ENCODE measurements around the gene RPL37. TPM values are rescaled to one million over a fixed set of nuclear protein-coding genes. Genes with fewer than 3 reads are reported as not detected.
A peak's percentile ranks its signal among the peaks of the same experiment; 100 is the strongest.
"Not testable (repeated sequence)": the region's sequence is repeated elsewhere in the genome, so short reads cannot be mapped to it uniquely, and the experiment has no call there.

Gene RPL37
- total RNA-seq, 1 experiment from 2014 or later = 5,256 TPM

- in situ Hi-C loops (cut with HindIII; ENCODE audit: low pct_unique_long_range_greater_than_20kb, low sequenced_read_pairs) = no loop called here
- no peak for DNase-seq (ENCODE audit: low read depth, low spot score)
These were observed 21.2 kb downstream of the RPL37 start for GRCh38 chr5:40813698-40814281.

DNA sequence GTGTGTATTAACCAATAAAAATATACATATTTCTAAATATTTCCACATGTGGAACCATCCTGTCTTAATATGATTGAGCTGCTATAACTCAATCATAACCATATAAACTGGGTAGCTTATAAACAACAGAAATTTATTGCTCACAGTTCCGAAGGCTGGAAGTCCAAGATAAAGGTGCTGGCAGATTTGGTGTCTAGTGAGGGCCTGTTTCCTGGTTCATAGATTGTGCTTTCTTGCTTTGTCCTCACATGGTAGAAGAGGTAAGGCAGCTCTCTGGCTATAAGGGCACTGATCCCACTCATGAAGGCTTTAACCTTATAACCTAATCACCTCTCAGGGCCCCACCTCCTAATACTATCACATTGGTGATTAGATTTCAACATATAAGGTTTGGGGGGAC is 22.9 kb downstream of the RPL37 start:
- DNase-seq (ENCODE audit: low read depth, low spot score) = no peak
- in situ Hi-C loops (cut with HindIII; ENCODE audit: low pct_unique_long_range_greater_than_20kb, low sequenced_read_pairs) = no loop called here

GRCh38 chr5:40801771-40802562 is 33.1 kb downstream of the RPL37 start:
- DNase-seq (ENCODE audit: low read depth, low spot score) = no peak
- in situ Hi-C loops (cut with HindIII; ENCODE audit: low pct_unique_long_range_greater_than_20kb, low sequenced_read_pairs) = no loop called here

DNA sequence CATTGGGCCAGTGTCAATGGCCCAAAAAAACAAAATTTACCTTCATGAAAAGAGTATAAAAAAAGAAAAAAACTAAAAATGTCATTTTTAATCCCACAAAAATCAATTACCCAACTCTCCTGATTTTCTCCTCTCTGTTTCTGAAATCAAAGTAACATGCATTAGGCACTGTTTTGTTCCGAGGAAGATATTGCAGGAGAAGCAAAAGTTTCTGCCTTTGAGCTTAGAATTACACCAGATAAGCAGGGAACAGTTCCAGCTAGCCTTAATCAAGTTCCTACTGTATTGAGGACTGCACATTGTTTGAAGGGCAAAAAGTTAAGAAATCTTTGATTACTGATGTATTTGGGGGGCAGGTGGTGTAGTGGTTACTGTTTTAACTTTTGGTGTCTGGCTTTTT is 35.8 kb downstream of the RPL37 start:
- in situ Hi-C loops (cut with HindIII; ENCODE audit: low pct_unique_long_range_greater_than_20kb, low sequenced_read_pairs) = no loop called here
- DNase-seq (ENCODE audit: low read depth, low spot score) = no peak

GRCh38 chr5:40798801-40799210 is 36.2 kb downstream of the RPL37 start:
- in situ Hi-C loops (cut with HindIII; ENCODE audit: low pct_unique_long_range_greater_than_20kb, low sequenced_read_pairs) = no loop called here
- DNase-seq (ENCODE audit: low read depth, low spot score) = peak; percentile 79

GRCh38 chr5:40798012-40798800 is 36.8 kb downstream of the RPL37 start, which contains the start of gene PRKAA1:
TSS of gene PRKAA1 (minus strand) at chr5:40798374. CDS start at chr5:40798189, 185 bp downstream.
- in situ Hi-C loops (cut with HindIII; ENCODE audit: low pct_unique_long_range_greater_than_20kb, low sequenced_read_pairs) = no loop called here
- peak; percentile 93 for DNase-seq (ENCODE audit: low read depth, low spot score)

DNA sequence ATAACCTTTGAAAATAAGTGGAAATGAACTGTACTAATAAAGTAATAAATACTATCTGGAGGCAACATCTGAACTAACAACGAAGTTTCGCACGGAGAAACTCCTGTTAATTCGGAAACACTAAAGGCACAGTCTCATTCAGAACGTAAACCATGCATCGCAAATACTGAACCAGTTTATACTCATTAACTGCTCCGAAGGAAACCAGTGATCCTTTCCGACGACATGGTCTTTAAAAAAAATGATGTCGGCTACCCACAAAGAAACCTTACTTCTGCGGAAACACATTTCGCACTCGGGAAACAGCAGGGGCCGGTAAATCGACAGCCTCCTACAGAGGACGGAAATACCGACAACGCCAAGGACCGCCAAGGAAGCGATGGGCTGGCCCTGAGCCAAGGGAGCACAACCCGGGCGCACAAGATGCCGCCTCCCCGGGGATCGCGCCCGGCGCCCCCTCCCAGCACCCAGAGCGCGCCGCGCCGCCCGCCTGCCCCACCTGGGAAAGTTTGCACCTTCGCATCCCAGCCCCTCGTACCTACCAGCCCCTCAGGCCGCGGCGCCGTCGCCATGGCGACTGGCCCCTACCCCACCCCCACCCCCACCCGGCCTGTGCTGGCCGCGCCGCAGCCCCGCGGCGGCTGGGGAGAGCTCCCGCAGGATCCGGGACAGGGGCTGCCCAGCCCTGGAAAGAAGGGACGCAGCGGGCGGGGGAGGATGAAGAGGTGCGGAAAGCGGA is 37.6 kb downstream of the RPL37 start:
- in situ Hi-C loops (cut with HindIII; ENCODE audit: low pct_unique_long_range_greater_than_20kb, low sequenced_read_pairs) = no loop called here
- DNase-seq (ENCODE audit: low read depth, low spot score) = peak; percentile 79

- DNase-seq (ENCODE audit: low read depth, low spot score) = no peak
- in situ Hi-C loops (cut with HindIII; ENCODE audit: low pct_unique_long_range_greater_than_20kb, low sequenced_read_pairs) = no loop called here
These were observed 38.5 kb downstream of the RPL37 start for GRCh38 chr5:40796487-40796889.

DNA sequence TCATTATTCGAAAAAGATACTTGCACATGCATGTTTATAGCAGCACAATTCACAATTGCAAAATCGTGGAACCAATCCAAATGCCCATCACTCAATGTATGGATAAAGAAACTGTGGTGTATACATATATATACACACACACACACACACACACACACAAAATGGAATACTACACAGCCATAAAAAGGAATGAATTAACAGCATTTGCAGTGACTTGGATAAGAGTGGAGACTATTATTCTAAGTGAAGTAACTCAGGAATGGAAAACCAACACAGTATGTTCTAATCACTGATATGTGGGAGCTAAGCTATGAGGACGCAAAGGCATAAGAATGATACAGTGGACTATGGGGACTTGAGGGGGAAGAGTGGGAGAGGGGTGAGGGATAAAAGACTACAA is 40.1 kb downstream of the RPL37 start:
- in situ Hi-C loops (cut with HindIII; ENCODE audit: low pct_unique_long_range_greater_than_20kb, low sequenced_read_pairs) = not testable (repeated sequence)

GRCh38 chr5:40794340-40794739 is 40.7 kb downstream of the RPL37 start:
- in situ Hi-C loops (cut with HindIII; ENCODE audit: low pct_unique_long_range_greater_than_20kb, low sequenced_read_pairs); DNase-seq (ENCODE audit: low read depth, low spot score): not testable (repeated sequence)

More for the DNA sequence above, 40.1 kb downstream of the RPL37 start:
- not testable (repeated sequence) for DNase-seq (ENCODE audit: low read depth, low spot score)

DNA sequence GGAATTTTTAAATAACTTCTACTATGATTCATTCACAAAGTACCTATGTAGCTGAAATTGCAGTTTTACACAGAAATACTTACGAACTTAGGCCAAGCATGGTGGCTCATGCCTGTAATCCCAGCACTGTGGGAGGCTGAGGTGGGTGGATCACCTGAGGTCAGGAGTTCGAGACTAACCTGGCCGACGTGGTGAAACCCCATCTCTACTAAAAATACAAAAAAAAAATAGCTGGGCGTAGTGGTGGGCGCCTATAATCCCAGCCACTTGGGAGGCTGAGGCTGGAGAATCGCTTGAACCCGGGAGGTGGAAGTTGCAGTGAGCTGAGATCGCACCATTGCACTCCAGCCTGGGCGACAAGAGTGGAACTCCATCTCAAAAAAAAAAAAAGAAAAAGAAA is 42.3 kb downstream of the RPL37 start:
- in situ Hi-C loops (cut with HindIII; ENCODE audit: low pct_unique_long_range_greater_than_20kb, low sequenced_read_pairs); DNase-seq (ENCODE audit: low read depth, low spot score): not testable (repeated sequence)

GRCh38 chr5:40791715-40792139 is 43.3 kb downstream of the RPL37 start:
- in situ Hi-C loops (cut with HindIII; ENCODE audit: low pct_unique_long_range_greater_than_20kb, low sequenced_read_pairs) = no loop called here
- no peak for DNase-seq (ENCODE audit: low read depth, low spot score)

DNA sequence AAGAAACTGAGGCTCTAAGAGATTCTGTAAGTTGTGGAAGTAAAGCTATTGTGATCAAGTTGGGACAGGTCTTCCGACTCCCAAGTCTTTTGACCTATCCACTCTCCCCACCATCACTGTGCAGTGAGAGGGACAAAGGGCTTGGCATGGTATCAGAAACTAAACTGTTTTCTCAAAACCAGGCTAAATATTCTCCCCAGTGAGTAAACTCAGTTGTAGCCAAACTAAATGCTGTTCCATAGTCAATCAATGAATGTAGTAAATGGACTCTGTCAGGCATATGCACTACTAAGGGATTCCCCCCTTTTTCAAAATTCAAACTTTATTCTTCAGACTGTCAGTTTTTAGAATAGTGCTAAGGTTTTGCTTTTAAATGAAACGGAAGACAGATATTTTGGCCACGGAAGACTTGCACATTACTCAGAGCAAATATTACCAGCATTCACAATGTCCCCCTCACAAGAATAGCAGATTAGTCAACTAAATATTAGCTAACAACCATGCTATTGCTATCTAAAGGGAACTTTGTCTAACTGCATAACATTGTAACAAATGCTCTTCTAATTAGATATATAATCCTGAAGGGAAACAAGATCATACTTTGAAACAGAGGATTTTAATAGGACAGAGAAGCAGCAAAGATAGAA is 44.0 kb downstream of the RPL37 start:
- no peak for DNase-seq (ENCODE audit: low read depth, low spot score)
- in situ Hi-C loops (cut with HindIII; ENCODE audit: low pct_unique_long_range_greater_than_20kb, low sequenced_read_pairs) = no loop called here

GRCh38 chr5:40788941-40789340 is 46.1 kb downstream of the RPL37 start:
- DNase-seq (ENCODE audit: low read depth, low spot score); in situ Hi-C loops (cut with HindIII; ENCODE audit: low pct_unique_long_range_greater_than_20kb, low sequenced_read_pairs): not testable (repeated sequence)

GRCh38 chr5:40787986-40788385 is 47.0 kb downstream of the RPL37 start:
- in situ Hi-C loops (cut with HindIII; ENCODE audit: low pct_unique_long_range_greater_than_20kb, low sequenced_read_pairs) = no loop called here
- DNase-seq (ENCODE audit: low read depth, low spot score) = no peak

- in situ Hi-C loops (cut with HindIII; ENCODE audit: low pct_unique_long_range_greater_than_20kb, low sequenced_read_pairs); DNase-seq (ENCODE audit: low read depth, low spot score): not testable (repeated sequence)
These were observed 48.4 kb downstream of the RPL37 start for GRCh38 chr5:40786664-40787063.

DNA sequence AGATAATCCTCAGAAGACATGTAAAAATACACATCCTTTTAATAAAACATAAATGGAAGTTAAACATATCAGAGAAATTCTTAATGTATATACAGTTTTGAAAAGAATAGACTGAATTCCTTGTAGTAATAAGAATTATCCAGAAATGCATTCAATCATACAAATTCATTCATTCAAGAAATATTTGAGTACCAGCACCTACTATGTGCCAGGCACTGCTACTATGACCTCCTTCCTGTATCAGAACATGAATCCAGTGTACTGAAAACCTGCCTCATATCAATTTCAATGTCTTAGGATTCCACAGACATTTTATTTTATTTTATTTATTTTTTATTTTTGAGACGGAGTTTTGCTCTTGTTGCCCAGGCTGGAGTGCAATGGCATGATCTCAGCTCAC is 50.1 kb downstream of the RPL37 start:
- in situ Hi-C loops (cut with HindIII; ENCODE audit: low pct_unique_long_range_greater_than_20kb, low sequenced_read_pairs) = no loop called here
- no peak for DNase-seq (ENCODE audit: low read depth, low spot score)

Data from SK-MEL-5 (cell line).